LNCAP (cell line): ENCODE results near the gene CUBN.

Source experiments
- TF ChIP-seq, protein P1 (sequence below): fragments of 450-650 bp; IDR thresholded peaks from 2 replicates; pipeline ENCODE4 v1.5.1; 2017; ENCODE audit warnings: mild to moderate bottlenecking

CUBN gene

GRCh38 chr10:17088118-17088806 is 41.3 kb downstream of the CUBN start:
- TF ChIP-seq, protein P1, sequence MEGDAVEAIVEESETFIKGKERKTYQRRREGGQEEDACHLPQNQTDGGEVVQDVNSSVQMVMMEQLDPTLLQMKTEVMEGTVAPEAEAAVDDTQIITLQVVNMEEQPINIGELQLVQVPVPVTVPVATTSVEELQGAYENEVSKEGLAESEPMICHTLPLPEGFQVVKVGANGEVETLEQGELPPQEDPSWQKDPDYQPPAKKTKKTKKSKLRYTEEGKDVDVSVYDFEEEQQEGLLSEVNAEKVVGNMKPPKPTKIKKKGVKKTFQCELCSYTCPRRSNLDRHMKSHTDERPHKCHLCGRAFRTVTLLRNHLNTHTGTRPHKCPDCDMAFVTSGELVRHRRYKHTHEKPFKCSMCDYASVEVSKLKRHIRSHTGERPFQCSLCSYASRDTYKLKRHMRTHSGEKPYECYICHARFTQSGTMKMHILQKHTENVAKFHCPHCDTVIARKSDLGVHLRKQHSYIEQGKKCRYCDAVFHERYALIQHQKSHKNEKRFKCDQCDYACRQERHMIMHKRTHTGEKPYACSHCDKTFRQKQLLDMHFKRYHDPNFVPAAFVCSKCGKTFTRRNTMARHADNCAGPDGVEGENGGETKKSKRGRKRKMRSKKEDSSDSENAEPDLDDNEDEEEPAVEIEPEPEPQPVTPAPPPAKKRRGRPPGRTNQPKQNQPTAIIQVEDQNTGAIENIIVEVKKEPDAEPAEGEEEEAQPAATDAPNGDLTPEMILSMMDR: no peak

DNA sequence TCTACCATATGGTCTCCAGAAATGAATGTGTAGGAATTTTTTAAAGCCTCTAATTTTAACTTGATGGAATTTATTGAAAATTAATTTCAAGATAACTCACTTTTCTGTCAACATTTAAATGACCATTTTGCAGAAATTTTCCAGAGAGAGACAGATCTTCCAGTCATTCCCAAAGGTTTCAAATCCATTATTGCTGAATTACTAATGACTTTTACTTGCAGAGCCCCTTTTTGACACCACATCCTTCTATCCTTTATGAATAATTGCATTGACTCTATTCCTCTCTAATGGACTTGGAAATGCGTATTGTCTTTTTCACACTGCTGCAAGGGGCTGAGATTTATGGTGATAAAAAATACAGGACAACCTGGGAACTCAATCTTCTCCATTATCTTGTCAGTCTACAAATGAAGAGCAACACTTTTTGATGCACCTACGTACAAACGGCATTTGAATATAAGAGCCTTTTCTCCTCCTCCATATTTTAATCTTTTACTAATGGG is 42.7 kb downstream of the CUBN start:
- TF ChIP-seq, protein P1: no peak

GRCh38 chr10:17085011-17085725 is 44.4 kb downstream of the CUBN start:
- TF ChIP-seq, protein P1: no peak

- TF ChIP-seq, protein P1: no peak
Measured at GRCh38 chr10:17084258-17084657, 45.4 kb downstream of the CUBN start.

GRCh38 chr10:17081431-17081830 is 48.2 kb downstream of the CUBN start:
- TF ChIP-seq, protein P1: no peak

DNA sequence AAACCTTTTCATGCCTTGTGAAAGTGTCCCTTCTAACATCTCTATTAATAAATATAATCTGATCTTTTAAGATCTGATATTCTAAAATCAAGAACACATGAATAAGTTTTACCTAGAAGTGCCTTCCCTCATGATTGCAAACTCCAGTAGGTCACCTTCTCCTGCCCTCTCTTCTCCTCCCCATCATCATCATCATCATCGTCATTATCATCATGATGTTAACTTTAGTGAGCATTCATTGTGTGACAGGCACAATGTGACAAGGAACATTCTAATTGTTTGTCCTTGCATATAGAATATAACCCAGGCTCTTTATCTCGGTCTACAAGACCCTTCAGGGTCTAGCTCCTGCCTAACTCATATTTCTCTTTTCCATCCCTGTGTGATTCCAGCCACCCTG is 51.7 kb downstream of the CUBN start:
- TF ChIP-seq, protein P1: no peak

DNA sequence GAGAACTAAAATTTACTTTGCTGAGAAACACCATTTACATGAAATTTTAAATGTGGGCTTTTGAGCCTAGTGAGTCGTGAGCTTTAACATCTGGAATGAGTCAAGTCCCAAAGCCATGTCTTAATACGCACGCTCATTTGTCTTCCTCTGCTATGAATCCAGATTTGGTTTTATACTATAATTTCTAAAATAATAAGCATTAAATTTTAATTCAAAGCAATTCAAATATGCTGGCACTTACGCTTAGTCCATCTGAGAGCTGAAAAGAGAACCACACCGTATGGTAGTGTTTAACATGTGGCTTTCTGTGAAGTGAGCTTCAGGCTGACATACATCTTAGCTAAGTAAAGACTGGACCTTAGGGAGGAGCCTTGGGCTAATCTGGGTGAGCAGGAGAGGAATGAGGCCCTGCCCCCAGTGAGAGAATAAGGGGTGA is 52.2 kb downstream of the CUBN start:
- TF ChIP-seq, protein P1: no peak
